Measurements from ENCODE around the gene KPNA6.
"Not testable (repeated sequence)": the region's sequence is repeated elsewhere in the genome, so short reads cannot be mapped to it uniquely, and the experiment has no call there.

Gene KPNA6

DNA sequence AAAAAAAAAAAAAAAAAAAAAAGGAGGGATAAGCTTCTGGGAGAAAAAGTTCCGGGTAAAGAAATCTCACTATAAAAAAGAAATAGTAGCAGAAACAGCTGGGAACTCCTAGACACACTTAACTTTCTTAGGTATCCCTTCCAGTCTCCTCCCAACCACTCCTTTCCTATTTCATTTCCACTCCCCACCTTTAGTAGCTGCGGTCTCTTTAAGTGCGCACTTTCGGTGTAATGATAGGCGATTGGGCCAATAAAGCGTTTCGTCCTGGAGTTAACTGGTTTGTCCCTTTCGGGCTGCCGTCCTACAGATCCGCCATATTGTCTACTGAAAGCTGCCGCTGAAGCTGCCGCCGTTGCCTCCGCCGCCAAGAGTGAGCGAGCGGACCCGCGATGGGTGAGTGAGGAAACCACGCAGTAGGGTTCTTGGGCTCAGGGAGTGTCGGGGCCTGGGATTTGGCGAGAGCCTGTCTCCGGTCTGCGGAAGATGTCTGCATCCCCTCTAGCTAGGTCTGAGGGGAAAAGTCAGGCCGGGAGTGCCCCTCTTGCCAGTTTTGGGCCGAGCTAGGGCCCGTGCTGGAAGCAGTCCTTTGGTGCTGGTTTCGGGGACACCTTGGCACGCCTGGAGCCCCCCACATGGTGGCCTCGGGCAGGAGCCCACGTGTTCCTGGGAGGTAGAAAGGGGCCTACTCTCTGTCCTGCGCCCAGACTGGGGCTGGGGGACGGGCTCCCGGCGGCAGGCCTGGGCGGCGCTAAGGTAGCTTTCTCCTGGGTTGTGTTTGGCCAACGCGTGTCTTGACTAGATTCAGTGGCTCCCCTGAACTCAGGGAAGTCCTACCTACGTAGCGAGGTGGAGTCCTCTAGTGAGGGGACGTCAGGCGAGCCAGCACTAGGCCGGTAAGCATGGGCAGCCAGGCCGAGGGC is at the start of gene KPNA6:
Gene KPNA6 (plus strand): TSS at position 315 of the 920 bp plus-strand sequence. CDS start 75 bp downstream, at position 390.
- DNase-seq (ENCODE audit: low spot score), result peak; percentile 96

DNA sequence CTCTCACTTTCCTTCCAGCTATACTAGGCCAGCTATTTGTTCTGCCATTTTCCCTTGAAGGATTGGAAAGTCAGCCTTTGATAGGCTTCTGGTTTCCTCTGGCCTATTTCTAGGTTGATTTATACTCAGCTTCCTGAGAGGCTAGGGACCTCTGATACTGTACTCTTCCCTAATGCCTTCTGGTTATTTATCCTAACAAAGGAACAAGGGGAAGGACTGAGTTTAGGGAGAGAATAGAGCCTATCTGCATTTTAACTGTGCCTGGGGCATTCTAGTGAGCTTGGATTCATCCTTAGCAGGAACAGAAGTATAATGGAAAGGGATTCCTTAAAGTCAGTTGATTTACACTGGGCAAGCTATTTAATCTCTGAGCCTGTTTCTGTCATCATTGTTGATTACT is 46.9 kb upstream of the KPNA6 start:
- DNase-seq (ENCODE audit: low spot score), result no peak

DNA sequence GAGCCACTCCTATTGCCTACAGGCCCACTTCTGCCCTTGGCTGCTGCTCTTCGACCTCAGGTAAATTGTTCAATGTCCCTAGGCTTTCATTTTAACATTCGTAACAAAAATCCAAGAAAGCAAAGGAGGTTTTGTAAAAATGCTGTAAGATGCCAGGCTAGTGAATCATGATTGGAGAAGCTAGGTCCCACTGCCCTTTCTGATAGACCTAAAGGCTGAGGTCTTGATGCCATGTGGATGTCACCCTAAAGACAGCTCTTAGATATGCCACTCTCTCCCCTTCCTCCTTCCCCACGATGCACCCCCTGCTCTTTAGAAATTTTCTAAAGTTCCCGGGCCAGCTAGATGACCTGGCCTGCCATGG is 45.0 kb upstream of the KPNA6 start:
- DNase-seq (ENCODE audit: low spot score), result no peak

DNA sequence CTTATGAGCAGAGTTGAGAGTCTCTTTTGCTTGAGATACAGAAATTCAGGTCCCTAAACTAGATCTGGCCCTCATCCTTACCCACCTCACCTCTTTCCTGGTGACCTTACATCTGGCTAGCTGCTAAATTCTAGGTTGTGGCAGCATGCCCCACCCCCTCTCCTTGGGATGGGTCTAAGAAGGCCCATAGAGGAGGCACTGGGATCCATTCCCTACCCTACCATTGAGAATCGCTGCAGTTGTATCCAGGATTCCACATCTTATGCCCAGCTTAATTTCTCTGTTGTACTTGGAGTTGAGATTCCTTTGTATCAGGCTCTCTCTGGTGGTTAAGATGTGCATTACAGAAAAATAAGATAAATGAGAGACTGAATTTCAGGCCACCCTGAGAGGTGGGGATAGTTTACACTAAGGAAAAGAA is 44.6 kb upstream of the KPNA6 start:
- peak; percentile 25 for DNase-seq (ENCODE audit: low spot score)

DNA sequence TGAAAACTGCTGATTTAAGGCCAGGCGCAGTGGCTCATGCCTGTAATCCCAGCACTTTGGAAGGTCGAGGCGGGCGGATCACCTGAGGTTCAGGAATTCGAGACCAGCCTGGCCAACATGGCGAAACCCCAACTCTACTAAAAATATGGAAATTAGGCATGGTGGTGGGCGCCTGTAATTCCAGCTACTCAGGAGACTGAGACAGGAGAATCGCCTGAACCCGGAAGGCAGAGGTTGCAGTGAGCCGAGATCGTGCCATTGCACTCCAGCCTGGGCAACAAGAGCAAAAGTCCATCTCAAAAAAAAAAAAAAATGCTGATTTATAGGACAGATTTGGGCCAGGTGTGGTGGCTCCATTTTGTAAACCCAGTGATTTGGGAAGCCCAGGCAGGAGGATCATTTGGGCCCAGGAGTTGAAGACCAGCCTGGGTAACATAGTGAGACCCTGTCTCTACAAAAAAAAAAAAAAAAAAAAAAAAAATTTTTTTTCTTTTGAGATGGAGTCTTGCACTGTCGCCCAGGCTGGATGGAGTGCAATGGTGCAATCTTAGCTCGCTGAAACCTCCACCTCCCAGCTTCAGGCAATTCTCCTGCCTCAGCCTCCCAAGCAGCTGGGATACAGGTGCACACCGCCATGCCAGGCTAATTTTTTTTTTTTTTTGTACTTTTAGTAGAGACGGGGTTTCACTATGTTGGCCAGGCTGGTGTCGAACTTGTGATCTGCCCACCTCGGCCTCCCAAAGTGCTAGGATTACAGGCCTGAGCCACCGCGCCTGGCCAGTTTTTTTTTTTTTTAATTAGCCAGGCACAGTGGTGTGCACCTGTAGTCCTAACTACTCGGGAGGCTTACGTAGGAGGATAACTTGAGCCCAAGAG is 42.0 kb upstream of the KPNA6 start:
- not testable (repeated sequence) for DNase-seq (ENCODE audit: low spot score)

DNA sequence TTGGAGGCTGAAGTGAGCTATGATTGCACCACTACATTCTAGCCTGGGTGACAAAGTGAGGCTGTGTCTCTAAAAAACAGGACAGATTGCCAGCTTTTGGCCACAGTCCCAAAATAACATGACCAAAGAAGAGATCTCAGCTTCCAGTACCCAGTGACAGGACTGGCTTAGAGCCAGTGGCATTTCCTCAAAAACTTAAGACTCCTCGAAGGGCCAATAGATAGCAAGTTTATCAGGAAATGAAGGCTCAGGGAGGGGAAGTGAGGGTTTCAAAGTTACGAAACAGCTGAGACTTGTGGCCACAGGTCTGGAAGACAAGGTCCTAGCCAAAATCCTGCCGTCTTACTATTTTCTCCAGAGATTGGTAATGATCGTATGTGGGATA is 41.4 kb upstream of the KPNA6 start:
- peak; percentile 31 for DNase-seq (ENCODE audit: low spot score)

DNA sequence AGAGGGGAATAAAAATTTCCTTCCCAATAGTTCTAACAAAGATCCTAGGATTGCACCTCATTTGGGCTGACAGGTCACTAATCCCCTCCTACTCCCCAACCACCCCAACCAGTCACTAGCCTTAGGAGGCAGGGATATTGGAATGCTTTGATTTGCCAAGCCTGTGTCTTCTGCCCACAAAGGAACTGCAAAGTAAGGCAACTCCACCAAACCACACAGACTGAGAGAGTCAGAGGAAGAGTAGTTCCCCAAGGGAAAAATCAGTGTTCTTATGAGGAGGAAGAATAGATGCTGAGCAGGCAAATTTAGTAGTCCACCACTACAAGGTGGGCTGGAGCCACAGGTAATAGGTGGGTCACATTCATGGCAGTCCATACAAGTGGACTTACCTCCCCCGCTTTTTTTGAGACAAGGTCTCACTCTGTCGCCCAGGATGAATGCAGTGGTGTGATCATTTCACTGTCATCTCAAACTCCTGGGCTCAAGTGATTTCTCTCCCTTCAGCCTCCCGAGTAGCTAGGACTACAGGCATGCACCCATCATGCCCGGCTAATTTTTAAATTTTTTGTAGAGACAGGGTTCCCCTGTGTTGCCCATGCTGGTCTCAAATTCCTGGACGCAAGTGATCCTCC is 38.8 kb upstream of the KPNA6 start:
- DNase-seq (ENCODE audit: low spot score), result no peak

DNA sequence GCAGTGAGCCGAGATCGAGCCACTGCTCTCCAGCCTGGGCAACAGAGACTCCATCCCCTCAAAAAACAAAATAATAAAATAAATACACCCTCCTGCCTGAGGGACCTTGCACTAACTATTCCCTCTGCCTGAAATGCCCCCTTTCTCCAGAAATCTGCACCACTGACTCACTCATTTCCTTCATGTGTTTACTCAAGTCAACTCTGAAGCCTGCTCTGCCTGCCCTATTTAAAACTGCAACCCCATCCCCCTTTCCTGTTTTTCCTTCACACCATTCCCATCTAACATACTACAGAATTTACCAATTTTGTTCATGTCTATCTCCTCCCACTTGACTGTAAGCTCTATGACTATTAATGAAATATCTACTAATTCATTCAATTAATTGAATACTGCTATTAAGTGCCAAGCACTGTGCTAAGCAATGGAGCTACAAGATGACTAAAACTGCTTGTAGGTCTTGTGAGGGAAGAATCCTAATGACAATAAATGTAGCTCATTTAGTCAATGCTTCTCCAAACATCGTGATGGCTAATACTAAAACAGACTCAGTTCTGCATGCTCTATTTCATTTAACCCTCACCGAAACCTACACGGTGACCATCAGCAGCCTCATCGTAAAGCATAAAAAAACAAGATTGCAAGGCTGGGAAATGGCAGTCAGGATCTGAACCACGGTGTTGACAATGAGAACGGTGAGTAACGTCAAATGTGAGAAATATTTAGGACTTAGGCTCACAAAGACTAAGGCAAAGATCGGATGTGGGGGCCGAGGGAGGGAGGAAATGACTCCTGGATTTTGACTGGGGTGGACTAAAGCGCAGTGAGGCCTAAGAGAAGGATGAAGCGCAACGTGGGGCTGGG is 35.9 kb upstream of the KPNA6 start:
- DNase-seq (ENCODE audit: low spot score), result no peak

DNA sequence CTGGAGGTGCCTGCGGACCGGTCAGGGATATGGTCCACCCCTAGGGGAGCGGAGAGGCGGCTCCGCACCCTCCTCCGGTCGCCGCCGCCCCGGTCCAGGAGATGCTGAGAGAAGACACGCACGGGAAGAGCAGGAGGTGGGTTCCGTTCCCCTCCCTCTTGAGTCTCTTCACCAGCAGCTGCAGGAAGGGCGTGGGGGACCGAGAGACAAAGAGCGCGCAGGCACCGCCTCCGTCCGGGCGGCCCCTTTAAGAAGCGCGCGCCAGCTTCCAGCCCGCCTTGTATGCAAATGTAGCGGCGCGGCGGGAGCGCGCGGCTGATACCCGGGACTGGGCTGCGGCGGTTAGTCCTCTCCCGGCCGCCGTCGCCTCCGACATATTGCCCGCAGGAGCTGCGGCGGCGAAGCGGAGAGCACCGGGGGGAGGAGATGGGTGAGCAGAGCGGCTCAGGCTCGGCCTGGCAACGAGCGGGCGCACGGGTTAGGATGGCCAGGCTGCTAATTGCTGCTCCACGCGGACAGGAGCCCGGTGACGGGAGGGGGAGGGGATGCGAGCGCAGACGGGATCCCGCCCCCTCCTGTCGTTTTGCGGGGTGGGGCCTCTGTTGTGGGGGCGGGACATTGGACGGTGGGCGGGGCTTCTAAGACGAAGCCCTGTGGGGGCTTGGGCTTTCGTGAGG is 35.1 kb upstream of the KPNA6 start, which contains the start of gene TMEM39B:
Gene TMEM39B (plus strand): TSS at position 318 of the 677 bp plus-strand sequence. CDS start 109 bp downstream, at position 427.
- DNase-seq (ENCODE audit: low spot score), result peak; percentile 92

DNA sequence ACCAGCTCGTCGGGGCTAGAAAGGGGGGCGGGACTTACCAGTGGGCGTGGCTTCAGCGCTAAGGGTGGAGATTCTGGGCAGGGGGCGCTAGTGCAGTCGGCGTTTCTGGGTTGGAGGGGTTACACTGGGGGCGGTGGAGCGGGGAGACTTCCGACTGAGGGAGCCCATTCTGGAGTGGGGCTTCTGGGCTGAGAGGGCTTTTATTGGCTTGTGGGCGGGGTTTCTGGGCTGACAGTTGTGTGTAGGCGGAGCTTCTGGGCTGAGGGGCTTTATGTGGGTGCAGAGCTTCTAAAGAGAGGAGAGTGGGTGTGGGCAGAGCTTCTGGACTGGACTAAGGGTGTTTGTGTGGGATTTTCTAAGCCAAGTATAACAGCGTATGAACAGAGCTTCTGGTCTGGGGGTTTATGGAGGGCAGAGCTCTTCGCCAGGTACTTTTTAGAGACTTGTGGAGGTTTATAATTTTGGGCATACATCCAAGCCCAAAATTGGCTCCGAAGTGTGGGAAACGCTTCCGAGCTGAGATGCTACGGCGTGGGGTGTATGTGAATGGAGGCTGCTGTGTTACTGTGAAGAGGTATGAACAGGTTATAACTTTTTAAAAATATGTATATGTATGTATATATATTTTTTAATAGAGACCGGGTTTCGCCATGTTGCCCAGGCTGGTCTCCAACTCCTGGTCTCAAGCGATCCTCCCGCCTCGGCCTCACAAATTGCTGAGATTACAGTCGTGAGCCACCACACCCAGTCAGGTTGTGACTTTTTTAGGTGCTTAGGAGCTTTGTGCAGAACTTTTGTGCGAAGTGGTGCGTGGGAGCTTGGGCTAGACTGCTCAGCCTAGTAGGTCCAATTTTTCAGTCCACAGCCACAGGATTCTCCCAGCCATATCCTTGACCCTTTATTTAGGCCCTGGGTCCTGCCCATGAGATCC is 34.3 kb upstream of the KPNA6 start:
- no peak for DNase-seq (ENCODE audit: low spot score)

DNA sequence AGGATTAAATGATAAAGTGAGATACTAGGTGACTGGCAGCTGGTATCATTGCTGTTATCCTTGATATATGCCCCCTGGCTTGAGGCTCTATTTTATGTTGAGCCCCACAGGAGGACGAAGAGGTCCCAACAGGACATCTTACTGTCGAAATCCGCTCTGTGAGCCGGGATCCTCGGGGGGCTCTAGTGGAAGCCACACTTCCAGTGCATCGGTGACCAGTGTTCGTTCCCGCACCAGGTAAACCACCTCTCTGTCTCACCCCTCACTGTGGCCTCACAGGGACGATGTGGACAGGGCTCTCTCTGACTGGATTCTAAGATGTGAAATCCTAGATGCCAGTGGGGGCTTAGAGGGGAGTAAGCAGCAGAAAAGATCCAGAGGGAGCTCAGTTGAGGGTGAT is 33.0 kb upstream of the KPNA6 start:
- no peak for DNase-seq (ENCODE audit: low spot score)

DNA sequence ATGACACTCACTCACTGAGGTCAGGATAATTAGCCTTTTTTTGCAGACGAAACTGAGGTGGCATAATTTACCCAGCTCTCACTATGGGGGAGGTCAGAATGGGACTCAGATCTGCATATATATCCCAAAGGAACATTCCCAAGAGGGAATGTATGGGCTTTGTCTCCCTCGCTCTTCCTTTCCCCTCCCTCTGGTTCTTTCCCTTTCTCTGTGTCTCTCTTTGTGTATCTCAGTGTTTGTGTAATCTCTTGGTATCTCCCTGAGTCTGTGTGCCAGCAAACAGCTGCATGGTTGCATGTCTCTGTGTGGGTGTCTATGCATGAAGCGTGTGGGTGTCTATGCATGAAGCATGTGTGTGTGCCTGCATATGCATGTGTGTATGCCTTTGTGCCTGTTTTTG is 30.4 kb upstream of the KPNA6 start:
- no peak for DNase-seq (ENCODE audit: low spot score)

DNA sequence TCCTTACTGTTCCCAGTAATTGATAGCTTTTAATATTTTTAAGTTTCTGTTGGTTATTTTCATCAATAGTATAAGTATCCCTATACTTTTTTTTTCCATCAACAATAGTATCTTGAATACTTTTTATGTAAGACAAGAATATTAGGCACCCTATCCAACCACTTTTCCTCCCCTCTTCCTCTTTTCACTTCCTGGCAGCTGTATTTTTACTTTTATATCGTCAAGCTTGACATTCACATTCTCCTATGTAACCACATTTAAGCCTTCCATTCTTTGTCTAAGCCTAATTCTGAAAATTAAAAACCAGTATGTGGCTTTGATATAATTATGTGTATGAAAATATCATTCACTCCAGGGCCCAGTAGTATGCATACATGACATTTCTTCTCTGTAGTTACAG is 25.8 kb upstream of the KPNA6 start:
- no peak for DNase-seq (ENCODE audit: low spot score)

DNA sequence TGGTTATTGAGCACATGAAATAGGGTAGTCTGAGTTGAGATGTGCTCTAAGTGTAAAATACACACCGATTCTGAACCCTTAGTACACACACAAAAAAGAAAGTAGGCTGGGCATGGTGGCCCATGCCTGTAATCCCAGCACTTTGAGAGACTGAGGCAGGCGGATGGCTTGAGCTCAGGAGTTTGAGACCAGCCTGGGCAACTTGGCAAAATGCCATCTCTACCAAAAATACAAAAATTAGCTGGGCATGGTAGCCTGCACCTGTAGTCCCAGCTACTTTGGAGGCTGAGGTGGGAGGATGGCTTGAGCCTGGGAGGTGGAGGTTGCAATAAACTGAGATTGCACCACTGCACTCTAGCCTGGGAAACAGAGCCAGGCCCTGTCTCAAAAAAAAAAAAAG is 21.5 kb upstream of the KPNA6 start:
- not testable (repeated sequence) for DNase-seq (ENCODE audit: low spot score)

DNA sequence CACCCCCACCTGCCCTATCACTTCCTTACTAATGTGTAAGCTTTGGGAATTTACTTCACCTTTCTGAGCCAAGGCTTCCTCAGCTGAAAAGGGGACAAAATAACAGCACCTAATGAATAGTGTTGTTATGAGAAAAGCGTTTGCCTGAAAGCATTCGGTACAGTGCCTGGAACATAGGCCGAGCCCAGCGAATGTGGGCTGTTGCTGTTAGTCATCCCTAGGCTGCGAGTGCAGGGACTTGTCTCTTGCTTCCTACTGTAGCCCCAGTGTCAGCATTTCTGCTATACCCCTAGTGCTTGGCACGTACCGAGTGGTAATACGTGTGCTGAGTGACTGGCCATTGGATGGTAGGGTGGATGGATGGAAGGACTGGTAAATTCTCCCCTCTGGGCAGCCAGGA is 16.7 kb upstream of the KPNA6 start:
- no peak for DNase-seq (ENCODE audit: low spot score)

DNA sequence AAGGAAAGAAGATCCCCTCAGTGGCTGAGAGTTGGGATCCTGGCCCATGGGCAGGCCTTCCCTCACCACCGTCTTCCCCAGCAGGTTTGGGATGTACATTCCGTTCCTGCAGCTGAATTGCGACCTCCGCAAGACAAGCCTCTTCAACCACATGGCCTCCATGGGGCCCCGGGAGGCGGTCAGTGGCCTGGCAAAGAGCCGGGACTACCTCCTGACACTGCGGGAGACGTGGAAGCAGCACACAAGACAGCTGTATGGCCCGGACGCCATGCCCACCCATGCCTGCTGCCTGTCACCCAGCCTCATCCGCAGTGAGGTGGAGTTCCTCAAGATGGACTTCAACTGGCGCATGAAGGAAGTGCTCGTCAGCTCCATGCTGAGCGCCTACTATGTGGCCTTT is 16.3 kb upstream of the KPNA6 start:
- DNase-seq (ENCODE audit: low spot score), result no peak

DNA sequence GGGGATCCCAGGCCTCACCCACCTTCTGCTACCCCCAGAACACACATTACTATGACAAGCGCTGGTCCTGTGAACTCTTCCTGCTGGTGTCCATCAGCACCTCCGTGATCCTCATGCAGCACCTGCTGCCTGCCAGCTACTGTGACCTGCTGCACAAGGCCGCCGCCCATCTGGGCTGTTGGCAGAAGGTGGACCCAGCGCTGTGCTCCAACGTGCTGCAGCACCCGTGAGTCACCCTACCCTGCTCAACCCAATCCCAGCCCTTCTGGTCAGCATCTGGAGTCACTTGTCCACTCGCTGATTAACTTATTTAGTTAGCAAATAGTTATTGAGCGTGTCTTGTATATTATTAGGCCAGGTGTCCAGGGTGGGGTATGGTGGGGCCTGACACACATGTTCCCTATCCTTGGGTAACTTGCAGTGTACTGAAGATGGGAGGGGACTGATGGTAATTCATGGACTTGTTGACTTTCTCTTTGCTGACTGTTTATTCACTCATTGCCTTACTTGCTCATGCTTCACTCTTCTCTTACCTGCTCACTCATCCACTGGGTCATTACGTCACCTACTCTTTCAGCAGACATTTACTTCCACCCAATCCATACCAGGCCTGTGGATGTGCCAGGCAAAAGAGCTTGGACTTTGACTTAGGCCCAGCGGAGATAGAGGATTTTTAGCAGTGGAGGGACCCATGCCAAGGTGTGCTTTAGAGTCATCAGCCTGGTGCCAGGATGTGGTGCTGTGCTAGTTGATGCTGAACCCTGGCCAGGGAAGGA is 12.9 kb upstream of the KPNA6 start:
- no peak for DNase-seq (ENCODE audit: low spot score)

DNA sequence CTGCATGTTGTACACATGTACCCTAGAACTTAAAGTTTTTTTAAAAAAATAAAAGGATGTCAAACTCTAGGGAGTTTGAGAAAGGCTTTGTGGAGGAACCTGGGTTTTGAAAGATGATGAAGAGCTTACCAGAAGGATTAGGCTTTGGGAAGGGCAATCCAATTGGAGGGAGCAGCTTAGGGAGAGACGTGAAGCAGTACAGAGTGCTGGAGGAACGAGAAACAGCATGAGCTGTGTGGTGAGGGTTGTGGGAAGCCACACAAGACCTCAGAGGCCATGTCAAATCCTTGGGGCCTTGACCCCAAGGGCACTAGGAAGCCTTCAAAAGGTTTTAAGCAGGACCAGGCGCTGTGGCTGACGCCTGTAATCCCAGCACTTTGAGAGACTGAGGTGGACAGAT is 8.4 kb upstream of the KPNA6 start:
- no peak for DNase-seq (ENCODE audit: low spot score)

DNA sequence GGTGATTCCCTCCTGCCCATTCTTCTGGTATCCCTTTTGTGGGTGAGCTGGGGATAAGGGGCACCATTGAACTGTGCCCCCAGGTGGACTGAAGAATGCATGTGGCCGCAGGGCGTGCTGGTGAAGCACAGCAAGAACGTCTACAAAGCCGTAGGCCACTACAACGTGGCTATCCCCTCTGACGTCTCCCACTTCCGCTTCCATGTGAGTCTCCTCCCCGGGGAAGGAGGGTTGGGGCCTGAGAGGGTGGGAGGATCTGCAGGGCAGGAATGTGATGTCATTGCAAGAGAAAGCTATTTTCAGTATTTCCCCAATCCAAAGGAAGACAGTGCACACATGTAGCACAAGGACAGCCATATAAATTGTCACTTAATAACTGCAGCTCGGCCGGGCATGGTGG is 7.5 kb upstream of the KPNA6 start:
- no peak for DNase-seq (ENCODE audit: low spot score)

Data from CD4-positive, alpha-beta T cell treated with Interleukin-15 for 4 hours (primary cell).